Measurements from ENCODE around the gene SEPTIN8. TPM values are rescaled to one million over a fixed set of nuclear protein-coding genes. Genes with fewer than 3 reads are reported as not detected.

Gene SEPTIN8
- polyA plus RNA-seq, 1 donor (not counting 4 experiments of a cell fraction or from before 2014, with no cell fraction given) = 46.4 TPM

DNA sequence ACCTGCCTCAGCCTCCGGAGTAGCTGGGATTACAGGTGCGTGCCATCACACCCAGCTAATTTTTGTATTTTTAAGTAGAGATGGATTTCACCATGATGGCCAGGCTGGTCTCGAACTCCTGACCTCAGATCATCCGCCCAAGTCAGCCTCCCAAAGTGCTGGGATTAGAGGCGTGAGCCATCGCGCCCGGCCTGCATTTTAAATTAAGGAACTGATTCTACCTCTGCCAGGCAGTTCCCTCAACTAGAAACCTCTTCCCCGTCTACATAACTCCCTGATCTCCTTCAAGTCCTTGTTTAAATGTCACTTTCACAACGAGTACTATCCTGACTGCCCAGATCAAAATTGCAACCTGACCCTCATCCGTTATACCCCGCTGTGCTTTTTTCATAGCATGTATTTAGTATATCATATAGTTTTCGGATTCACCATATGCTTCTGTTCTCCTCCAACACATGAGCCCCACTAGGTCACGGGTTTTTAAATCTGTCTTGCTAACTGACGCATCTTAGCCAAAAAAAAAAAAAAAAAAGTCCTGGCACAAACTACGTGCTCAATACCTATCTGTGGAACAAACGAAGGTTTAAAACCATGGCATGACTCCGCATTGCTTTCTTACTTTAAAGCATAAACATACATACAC lies 35.2 kb upstream of the SEPTIN8 start:
- no peak overlapping the region for H2AFZ ChIP-seq (ENCODE audit: control insufficient read depth, low read length)
- no peak overlapping the region for H3K9ac ChIP-seq (ENCODE audit: control insufficient read depth, extremely low read depth, insufficient read depth, low read length)
- no peaks in the 10 kb centered on the region for H4K20me1 ChIP-seq (ENCODE audit: control insufficient read depth, extremely low read depth, insufficient read depth, low read length)
- no peak for DNase-seq (ENCODE audit: low read depth, low spot score)
- dilution Hi-C loops (cut with MboI; ENCODE audit: extremely low pct_ligation_motif_present, low sequenced_read_pairs) = no loop called here
- H3K4me1 ChIP-seq (ENCODE audit: control insufficient read depth, extremely low read depth, insufficient read depth, low read length) = no peaks in the 10 kb centered on the region
- no peak overlapping the region for H3K4me2 ChIP-seq (ENCODE audit: control insufficient read depth, extremely low read depth, insufficient read depth, low read depth, low read length)
- H3K9me3 ChIP-seq (ENCODE audit: control insufficient read depth, low read depth, low read length) = no peaks in the 10 kb centered on the region
- H3K4me3 ChIP-seq (ENCODE audit: control insufficient read depth in 2 of 3, extremely low read depth in 1 of 3, insufficient read depth in 2 of 3, low read depth in 1 of 3, low read length in 3 of 3) = no peak overlapping the region
- no peak overlapping the region for H3K27ac ChIP-seq (ENCODE audit: control insufficient read depth, insufficient read depth, low read length)
- no peak for TF ChIP-seq EZH2 (IDR thresholded peaks at IDR 0.05; ENCODE audit: low read length)
- TF ChIP-seq, protein P1, sequence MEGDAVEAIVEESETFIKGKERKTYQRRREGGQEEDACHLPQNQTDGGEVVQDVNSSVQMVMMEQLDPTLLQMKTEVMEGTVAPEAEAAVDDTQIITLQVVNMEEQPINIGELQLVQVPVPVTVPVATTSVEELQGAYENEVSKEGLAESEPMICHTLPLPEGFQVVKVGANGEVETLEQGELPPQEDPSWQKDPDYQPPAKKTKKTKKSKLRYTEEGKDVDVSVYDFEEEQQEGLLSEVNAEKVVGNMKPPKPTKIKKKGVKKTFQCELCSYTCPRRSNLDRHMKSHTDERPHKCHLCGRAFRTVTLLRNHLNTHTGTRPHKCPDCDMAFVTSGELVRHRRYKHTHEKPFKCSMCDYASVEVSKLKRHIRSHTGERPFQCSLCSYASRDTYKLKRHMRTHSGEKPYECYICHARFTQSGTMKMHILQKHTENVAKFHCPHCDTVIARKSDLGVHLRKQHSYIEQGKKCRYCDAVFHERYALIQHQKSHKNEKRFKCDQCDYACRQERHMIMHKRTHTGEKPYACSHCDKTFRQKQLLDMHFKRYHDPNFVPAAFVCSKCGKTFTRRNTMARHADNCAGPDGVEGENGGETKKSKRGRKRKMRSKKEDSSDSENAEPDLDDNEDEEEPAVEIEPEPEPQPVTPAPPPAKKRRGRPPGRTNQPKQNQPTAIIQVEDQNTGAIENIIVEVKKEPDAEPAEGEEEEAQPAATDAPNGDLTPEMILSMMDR (optimal IDR thresholded peaks at IDR 0.05 in 1 of 3, IDR thresholded peaks at IDR 0.05 in 1 of 3, conservative IDR thresholded peaks at IDR 0.05 in 1 of 3; ENCODE audit: extremely low read depth in 1 of 3, insufficient read depth in 2 of 3, low read length in 3 of 3) = no peak
- H3K27me3 ChIP-seq (ENCODE audit: control insufficient read depth, extremely low read depth, insufficient read depth, low read length) = peaks cover 27% of the 10 kb centered on the region
- no peaks in the 10 kb centered on the region for H3K79me2 ChIP-seq (ENCODE audit: control insufficient read depth, insufficient read depth, low read length)
- no peak for FAIRE-seq
- H3K9me1 ChIP-seq (ENCODE audit: control insufficient read depth, extremely low read depth, insufficient read depth, low read length) = no peaks in the 10 kb centered on the region
- no peaks in the 10 kb centered on the region for H3K36me3 ChIP-seq (ENCODE audit: control insufficient read depth in 2 of 2, extremely low read depth in 1 of 2, insufficient read depth in 2 of 2, low read length in 2 of 2)

DNA sequence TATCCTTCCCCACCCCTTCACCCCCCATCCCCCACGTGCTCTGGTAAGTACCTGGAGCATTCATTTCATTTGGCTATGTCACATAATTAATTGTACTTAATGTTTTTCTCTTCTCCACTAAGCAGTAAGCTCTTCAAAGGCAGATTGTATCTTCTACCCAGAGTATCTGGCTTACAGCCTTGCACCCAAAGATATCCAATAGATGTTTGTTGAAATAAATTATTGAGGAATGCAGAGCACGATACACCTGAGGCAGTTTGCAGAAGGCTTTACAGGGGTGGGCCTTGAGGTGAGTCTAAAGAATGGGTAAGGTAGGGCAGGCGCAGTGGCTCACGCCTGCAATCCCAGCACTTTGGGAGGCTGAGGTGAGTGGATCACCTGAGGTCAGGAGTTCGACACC lies 33.6 kb upstream of the SEPTIN8 start:
- Histone ChIP-seq H3K79me2 (ENCODE audit: control insufficient read depth, insufficient read depth, low read length) (no peaks in the 10 kb centered on the region), H3K9me1 (ENCODE audit: control insufficient read depth, extremely low read depth, insufficient read depth, low read length) (no peaks in the 10 kb centered on the region), H2AFZ (ENCODE audit: control insufficient read depth, low read length) (no peak overlapping the region), H3K27me3 (ENCODE audit: control insufficient read depth, extremely low read depth, insufficient read depth, low read length) (peaks cover 27% of the 10 kb centered on the region), H3K36me3 (ENCODE audit: control insufficient read depth in 2 of 2, extremely low read depth in 1 of 2, insufficient read depth in 2 of 2, low read length in 2 of 2) (no peaks in the 10 kb centered on the region), H3K4me3 (ENCODE audit: control insufficient read depth in 2 of 3, extremely low read depth in 1 of 3, insufficient read depth in 2 of 3, low read depth in 1 of 3, low read length in 3 of 3) (no peak overlapping the region), H3K9me3 (ENCODE audit: control insufficient read depth, low read depth, low read length) (no peaks in the 10 kb centered on the region), H4K20me1 (ENCODE audit: control insufficient read depth, extremely low read depth, insufficient read depth, low read length) (no peaks in the 10 kb centered on the region), H3K9ac (ENCODE audit: control insufficient read depth, extremely low read depth, insufficient read depth, low read length) (no peak overlapping the region), H3K4me1 (ENCODE audit: control insufficient read depth, extremely low read depth, insufficient read depth, low read length) (no peaks in the 10 kb centered on the region), H3K4me2 (ENCODE audit: control insufficient read depth, extremely low read depth, insufficient read depth, low read depth, low read length) (no peak overlapping the region), H3K27ac (ENCODE audit: control insufficient read depth, insufficient read depth, low read length) (no peak overlapping the region)
- FAIRE-seq (no peak), DNase-seq (ENCODE audit: low read depth, low spot score) (no peak)
- no peak for TF ChIP-seq EZH2 (IDR thresholded peaks at IDR 0.05; ENCODE audit: low read length)
- TF ChIP-seq, protein P1 (optimal IDR thresholded peaks at IDR 0.05 in 1 of 3, IDR thresholded peaks at IDR 0.05 in 1 of 3, conservative IDR thresholded peaks at IDR 0.05 in 1 of 3; ENCODE audit: extremely low read depth in 1 of 3, insufficient read depth in 2 of 3, low read length in 3 of 3) = no peak
- dilution Hi-C loops (cut with MboI; ENCODE audit: extremely low pct_ligation_motif_present, low sequenced_read_pairs) = no loop called here
